ENCODE measurements around the gene FAM3A. TPM values are rescaled to one million over a fixed set of nuclear protein-coding genes. Genes with fewer than 3 reads are reported as not detected.

The FAM3A gene
- total RNA-seq, 1 experiment from 2014 or later = 69.2 TPM

DNA sequence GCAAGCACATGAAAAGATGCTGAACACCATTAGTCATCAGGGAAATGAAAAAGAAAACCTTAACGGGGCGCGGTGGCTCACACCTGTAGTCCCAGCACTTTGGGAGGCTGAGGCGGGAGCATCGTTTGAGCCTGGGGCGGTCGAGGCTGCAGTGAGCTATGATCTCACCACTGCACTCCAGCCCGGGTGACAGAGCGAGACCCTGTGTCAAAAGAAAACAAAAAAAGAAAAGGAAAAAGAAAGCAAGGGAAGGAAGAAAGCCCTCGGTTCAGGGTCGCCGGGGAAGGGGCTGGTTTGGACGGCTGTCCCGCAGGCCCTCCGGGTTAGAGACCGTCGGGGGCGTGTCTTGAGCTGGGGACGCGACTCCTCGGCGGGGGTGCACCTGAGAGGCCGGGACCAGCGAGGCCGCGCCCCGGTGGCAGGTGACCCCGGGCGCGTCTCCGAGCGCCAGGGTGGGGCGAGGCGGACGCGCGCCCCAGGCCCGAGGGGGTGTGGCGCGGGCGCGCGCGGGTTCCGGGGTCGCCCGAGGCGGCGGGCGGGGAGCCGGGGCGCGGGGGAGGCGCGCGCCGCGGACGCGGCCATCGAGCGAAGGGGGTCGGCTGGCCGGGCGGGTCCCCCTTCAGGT lies 58.4 kb downstream of the FAM3A start:
- BruUV-seq (replicated peaks) = no TSS peak
- Histone ChIP-seq H3K9me3 (ENCODE audit: low read length) (no peaks in the 10 kb centered on the region), H3K9ac (ENCODE audit: low read length) (no peak overlapping the region), H3K27me3 (ENCODE audit: low read length) (no peaks in the 10 kb centered on the region), H2AFZ (ENCODE audit: low read length) (peak overlapping the region; percentile 70), H3K4me3 (ENCODE audit: low read length) (peak overlapping the region; percentile 64), H3K4me2 (ENCODE audit: low read length) (peak overlapping the region; percentile 69), H3K27ac (ENCODE audit: low read length) (no peak overlapping the region), H3K4me1 (ENCODE audit: insufficient read depth, low read length) (no peaks in the 10 kb centered on the region), H3K79me2 (ENCODE audit: low read length) (peaks cover 17% of the 10 kb centered on the region), H3F3A (ENCODE audit: low read length, unreplicated experiment) (no peaks in the 10 kb centered on the region), H4K20me1 (ENCODE audit: low read length) (no peaks in the 10 kb centered on the region), H3K36me3 (ENCODE audit: low read depth, low read length) (no peaks in the 10 kb centered on the region), H3K9me2 (replicated peaks; ENCODE audit: low read length) (no peaks in the 10 kb centered on the region)
- intact Hi-C loops (cut with micrococcal nuclease) = loop anchor here (10.0 kb wide), 1 partner anchor 63 kb away; the partner anchor contains the start of gene RPL10
- DNase-seq (peak; percentile 56), ATAC-seq (peak; percentile 43)
- POLR2A ChIA-PET (ENCODE audit: unreplicated experiment) = interaction anchor here (0.6 to 0.8 kb wide), 2 partner anchors 29 to 78 kb away, joined by 4 to 6 read pairs; partner anchors contain the start of gene ATP6AP1
- CTCF ChIA-PET = no interaction called here
- no peak for TF ChIP-seq EZH2phosphoT487 (IDR thresholded peaks at IDR 0.05; ENCODE audit: borderline replicate concordance, low read length)
- TF ChIP-seq, protein P1, sequence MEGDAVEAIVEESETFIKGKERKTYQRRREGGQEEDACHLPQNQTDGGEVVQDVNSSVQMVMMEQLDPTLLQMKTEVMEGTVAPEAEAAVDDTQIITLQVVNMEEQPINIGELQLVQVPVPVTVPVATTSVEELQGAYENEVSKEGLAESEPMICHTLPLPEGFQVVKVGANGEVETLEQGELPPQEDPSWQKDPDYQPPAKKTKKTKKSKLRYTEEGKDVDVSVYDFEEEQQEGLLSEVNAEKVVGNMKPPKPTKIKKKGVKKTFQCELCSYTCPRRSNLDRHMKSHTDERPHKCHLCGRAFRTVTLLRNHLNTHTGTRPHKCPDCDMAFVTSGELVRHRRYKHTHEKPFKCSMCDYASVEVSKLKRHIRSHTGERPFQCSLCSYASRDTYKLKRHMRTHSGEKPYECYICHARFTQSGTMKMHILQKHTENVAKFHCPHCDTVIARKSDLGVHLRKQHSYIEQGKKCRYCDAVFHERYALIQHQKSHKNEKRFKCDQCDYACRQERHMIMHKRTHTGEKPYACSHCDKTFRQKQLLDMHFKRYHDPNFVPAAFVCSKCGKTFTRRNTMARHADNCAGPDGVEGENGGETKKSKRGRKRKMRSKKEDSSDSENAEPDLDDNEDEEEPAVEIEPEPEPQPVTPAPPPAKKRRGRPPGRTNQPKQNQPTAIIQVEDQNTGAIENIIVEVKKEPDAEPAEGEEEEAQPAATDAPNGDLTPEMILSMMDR (conservative IDR thresholded peaks at IDR 0.05; ENCODE audit: low read depth, low read length) = no peak

Other genes starting within 250 kb of the FAM3A start
- gene TEX28, start 221.1 kb downstream of the FAM3A start, total RNA-seq (2014; rRNA removed) = 0.11 TPM in 1 of 2 replicates, not detected in the other
- not detected in 2 replicates for gene TKTL1, start 220.4 kb downstream of the FAM3A start, total RNA-seq (2014; rRNA removed)
- gene FLNA, start 141.6 kb downstream of the FAM3A start, total RNA-seq (2014; rRNA removed) = 2,058 and 3,170 TPM in 2 replicates
- gene EMD, start 136.9 kb downstream of the FAM3A start, total RNA-seq (2014; rRNA removed) = 46.8 and 49.0 TPM in 2 replicates
- 2,879 and 3,401 TPM in 2 replicates for gene RPL10, start 117.9 kb downstream of the FAM3A start, total RNA-seq (2014; rRNA removed)
- 29.8 TPM in 2 replicates for gene DNASE1L1, start 107.0 kb downstream of the FAM3A start, total RNA-seq (2014; rRNA removed)
- 39.4 and 41.5 TPM in 2 replicates for gene TAFAZZIN, start 104.7 kb downstream of the FAM3A start, total RNA-seq (2014; rRNA removed)
- 68.7 and 94.0 TPM in 2 replicates for gene ATP6AP1, start 87.6 kb downstream of the FAM3A start, total RNA-seq (2014; rRNA removed)
- 96.1 and 97.1 TPM in 2 replicates for gene GDI1, start 79.1 kb downstream of the FAM3A start, total RNA-seq (2014; rRNA removed)
- 53.8 and 76.7 TPM in 2 replicates for gene FAM50A, start 72.1 kb downstream of the FAM3A start, total RNA-seq (2014; rRNA removed)
- 5.3 and 21.8 TPM in 2 replicates for gene PLXNA3, start 58.0 kb downstream of the FAM3A start, total RNA-seq (2014; rRNA removed)
- 82.8 and 87.4 TPM in 2 replicates for gene LAGE3, start 37.0 kb downstream of the FAM3A start, total RNA-seq (2014; rRNA removed)
- gene UBL4A, start 29.6 kb downstream of the FAM3A start, total RNA-seq (2014; rRNA removed) = 92.3 and 101 TPM in 2 replicates
- 42.1 and 50.6 TPM in 2 replicates for gene SLC10A3, start 25.6 kb downstream of the FAM3A start, total RNA-seq (2014; rRNA removed)
- gene G6PD, start 30.6 kb upstream of the FAM3A start, total RNA-seq (2014; rRNA removed) = 121 and 147 TPM in 2 replicates
- 34.3 and 39.6 TPM in 2 replicates for gene IKBKG, start 31.4 kb upstream of the FAM3A start, total RNA-seq (2014; rRNA removed)
- gene CTAG1A, start 68.9 kb upstream of the FAM3A start, total RNA-seq (2014; rRNA removed) = not detected in 2 replicates
- gene CTAG1B, start 103.0 kb upstream of the FAM3A start, total RNA-seq (2014; rRNA removed) = not detected in 2 replicates
- not detected in 2 replicates for gene CTAG2, start 137.3 kb upstream of the FAM3A start, total RNA-seq (2014; rRNA removed)
- 3.1 TPM in 1 of 2 replicates, not detected in the other for gene GAB3, start 234.8 kb upstream of the FAM3A start, total RNA-seq (2014; rRNA removed)
- 89.2 and 115 TPM in 2 replicates for gene DKC1, start 246.6 kb upstream of the FAM3A start, total RNA-seq (2014; rRNA removed)